Spleen (tissue), 7 donors: ENCODE data around the gene SMG5.

Experiments
- CTCF ChIP-seq, 11 experiments: fragments of 200-600 bp in 7 of 11; fragments of 450-650 bp in 4 of 11; sonication (generic) in 4 of 11; IDR thresholded peaks in 8 of 11; conservative IDR thresholded peaks in 3 of 11; 1 replicate in 7 of 11; 2 replicates in 4 of 11; pipeline versions ENCODE4 v1.4.0 to v1.8.0; 2016 to 2021; ENCODE audit warnings: antibody characterized with exemption in 11 of 11, inconsistent platforms in 4 of 11, mild to moderate bottlenecking in 1 of 11
- POLR2A ChIP-seq, 3 donors: fragments of 450-650 bp; IDR thresholded peaks; one replicate each; pipeline ENCODE4 v1.5.1; 2017; ENCODE audit warnings: antibody characterized with exemption in 3 of 3, mild to moderate bottlenecking in 1 of 3
- donor health status: DM: no; HTN: no; CAD: no; lungs with moderate emphysema.
- donor health status: DM: no; HTN: no; CAD: no.
- donor health status: DM: no; HTN: no; CAD: no.

- TF ChIP-seq POLR2A (IDR thresholded peaks at IDR 0.05) = no peak
- no peak for TF ChIP-seq CTCF (IDR thresholded peaks at IDR 0.05 in 8 of 11, conservative IDR thresholded peaks at IDR 0.05 in 3 of 11)
These were observed 77.9 kb downstream of the SMG5 start for GRCh38 chr1:156204686-156205085.
